Activated naive CD8-positive, alpha-beta T cell treated with anti-CD3 and anti-CD28 coated beads, Interleukin-2, amount 50 U/mL, for 24 hours (primary cell): Measurements from ENCODE around the gene PKIG.

Source experiments
- ATAC-seq: fragments of 150-1000 bp; cut with Tn5 transposase; one replicate; pipeline ENCODE4 v1.10.0; 2021
- DNase-seq: peaks from one replicate; pipeline ENCODE4 v3.0.0; 2021
- H3K27ac Mint-ChIP-seq: one replicate; pipeline ENCODE4 v1.8.0; 2021; ENCODE audit warnings: mild to moderate bottlenecking, mixed read lengths
- H3K27me3 Mint-ChIP-seq: one replicate; pipeline ENCODE4 v1.8.0; 2021; ENCODE audit warnings: mixed read lengths
- H3K36me3 Mint-ChIP-seq: one replicate; pipeline ENCODE4 v1.8.0; 2021; ENCODE audit warnings: low read depth, mixed read lengths
- H3K4me1 Mint-ChIP-seq: one replicate; pipeline ENCODE4 v1.8.0; 2021; ENCODE audit warnings: mixed read lengths
- H3K4me3 Mint-ChIP-seq: one replicate; pipeline ENCODE4 v1.8.0; 2021; ENCODE audit warnings: mild to moderate bottlenecking, moderate library complexity, mixed read lengths
- H3K9me3 Mint-ChIP-seq: one replicate; pipeline ENCODE4 v1.8.0; 2021; ENCODE audit warnings: mixed read lengths

Gene PKIG

GRCh38 chr20:44643154-44643519 is 60.8 kb downstream of the PKIG start:
- Mint-ChIP-seq H3K4me3 (no peak overlapping the region), H3K27ac (peak overlapping the region; percentile 89), H3K4me1 (peaks cover 68% of the 10 kb centered on the region), H3K27me3 (no peaks in the 10 kb centered on the region), H3K36me3 (peaks cover 10% of the 10 kb centered on the region), H3K9me3 (no peaks in the 10 kb centered on the region)
- no peak for ATAC-seq
- no peak for DNase-seq

GRCh38 chr20:44643596-44644229 is 61.3 kb downstream of the PKIG start:
- Mint-ChIP-seq H3K27me3 (no peaks in the 10 kb centered on the region), H3K9me3 (no peaks in the 10 kb centered on the region), H3K27ac (peak overlapping the region; percentile 77), H3K4me1 (peaks cover 74% of the 10 kb centered on the region), H3K4me3 (peak overlapping the region; percentile 51), H3K36me3 (peaks cover 8% of the 10 kb centered on the region)
- ATAC-seq (no peak), DNase-seq (peak; percentile 40)

- peaks cover 78% of the 10 kb centered on the region for H3K4me1 Mint-ChIP-seq
- ATAC-seq (no peak), DNase-seq (no peak)
- no peaks in the 10 kb centered on the region for H3K27me3 Mint-ChIP-seq
- H3K9me3 Mint-ChIP-seq, result no peaks in the 10 kb centered on the region
- H3K4me3 Mint-ChIP-seq, result peak overlapping the region; percentile 51
- peak overlapping the region; percentile 52 for H3K27ac Mint-ChIP-seq
- peaks cover 5% of the 10 kb centered on the region for H3K36me3 Mint-ChIP-seq
These were observed 61.8 kb downstream of the PKIG start for GRCh38 chr20:44644230-44644617.

GRCh38 chr20:44644667-44645131 is 62.3 kb downstream of the PKIG start:
- no peaks in the 10 kb centered on the region for H3K9me3 Mint-ChIP-seq
- DNase-seq (peak; percentile 31), ATAC-seq (peak; percentile 56)
- no peak overlapping the region for H3K4me3 Mint-ChIP-seq
- H3K27ac Mint-ChIP-seq, result peak overlapping the region; percentile 80
- H3K36me3 Mint-ChIP-seq, result peaks cover 3% of the 10 kb centered on the region
- H3K27me3 Mint-ChIP-seq, result no peaks in the 10 kb centered on the region
- H3K4me1 Mint-ChIP-seq, result peaks cover 80% of the 10 kb centered on the region

- DNase-seq (no peak), ATAC-seq (no peak)
- no peaks in the 10 kb centered on the region for H3K9me3 Mint-ChIP-seq
- no peaks in the 10 kb centered on the region for H3K27me3 Mint-ChIP-seq
- H3K27ac Mint-ChIP-seq, result peak overlapping the region; percentile 74
- no peaks in the 10 kb centered on the region for H3K36me3 Mint-ChIP-seq
- H3K4me1 Mint-ChIP-seq, result peaks cover 91% of the 10 kb centered on the region
- peak overlapping the region; percentile 4 for H3K4me3 Mint-ChIP-seq
These were observed 63.8 kb downstream of the PKIG start for GRCh38 chr20:44646023-44646640.

GRCh38 chr20:44646641-44647274 is 64.4 kb downstream of the PKIG start:
- ATAC-seq (peak; percentile 16), DNase-seq (no peak)
- Mint-ChIP-seq H3K9me3 (no peaks in the 10 kb centered on the region), H3K4me3 (peak overlapping the region; percentile 4), H3K27ac (peak overlapping the region; percentile 74), H3K36me3 (no peaks in the 10 kb centered on the region), H3K4me1 (peaks cover 85% of the 10 kb centered on the region), H3K27me3 (no peaks in the 10 kb centered on the region)

- Mint-ChIP-seq H3K27ac (no peak overlapping the region), H3K4me3 (no peak overlapping the region), H3K27me3 (no peaks in the 10 kb centered on the region), H3K36me3 (peaks cover 2% of the 10 kb centered on the region), H3K4me1 (peaks cover 78% of the 10 kb centered on the region), H3K9me3 (no peaks in the 10 kb centered on the region)
- no peak for ATAC-seq
- DNase-seq, result no peak
These were observed 65.7 kb downstream of the PKIG start for GRCh38 chr20:44648068-44648467.

GRCh38 chr20:44648579-44648978 is 66.2 kb downstream of the PKIG start:
- no peak for DNase-seq
- no peaks in the 10 kb centered on the region for H3K27me3 Mint-ChIP-seq
- H3K27ac Mint-ChIP-seq, result peak overlapping the region; percentile 47
- H3K9me3 Mint-ChIP-seq, result no peaks in the 10 kb centered on the region
- H3K4me3 Mint-ChIP-seq, result no peak overlapping the region
- H3K36me3 Mint-ChIP-seq, result peaks cover 2% of the 10 kb centered on the region
- no peak for ATAC-seq
- peaks cover 76% of the 10 kb centered on the region for H3K4me1 Mint-ChIP-seq

GRCh38 chr20:44649126-44649525 is 66.7 kb downstream of the PKIG start:
- Mint-ChIP-seq H3K4me1 (peaks cover 70% of the 10 kb centered on the region), H3K36me3 (peaks cover 2% of the 10 kb centered on the region), H3K27me3 (no peaks in the 10 kb centered on the region), H3K9me3 (no peaks in the 10 kb centered on the region), H3K4me3 (peak overlapping the region; percentile 20), H3K27ac (peak overlapping the region; percentile 47)
- DNase-seq (no peak), ATAC-seq (no peak)

- Mint-ChIP-seq H3K4me3 (peak overlapping the region; percentile 84), H3K4me1 (peaks cover 62% of the 10 kb centered on the region), H3K36me3 (peaks cover 2% of the 10 kb centered on the region), H3K27me3 (no peaks in the 10 kb centered on the region), H3K9me3 (no peaks in the 10 kb centered on the region), H3K27ac (no peak overlapping the region)
- DNase-seq, result no peak
- no peak for ATAC-seq
These were observed 67.6 kb downstream of the PKIG start for GRCh38 chr20:44649976-44650375.

- peak overlapping the region; percentile 84 for H3K4me3 Mint-ChIP-seq
- peak; percentile 35 for ATAC-seq
- no peaks in the 10 kb centered on the region for H3K9me3 Mint-ChIP-seq
- peaks cover 2% of the 10 kb centered on the region for H3K36me3 Mint-ChIP-seq
- peak overlapping the region; percentile 73 for H3K27ac Mint-ChIP-seq
- H3K27me3 Mint-ChIP-seq, result no peaks in the 10 kb centered on the region
- peak; percentile 43 for DNase-seq
- H3K4me1 Mint-ChIP-seq, result peaks cover 53% of the 10 kb centered on the region
These were observed 68.5 kb downstream of the PKIG start for GRCh38 chr20:44650771-44651433.

- ATAC-seq (no peak), DNase-seq (no peak)
- H3K27me3 Mint-ChIP-seq, result no peaks in the 10 kb centered on the region
- H3K4me1 Mint-ChIP-seq, result peaks cover 48% of the 10 kb centered on the region
- peaks cover 2% of the 10 kb centered on the region for H3K36me3 Mint-ChIP-seq
- H3K9me3 Mint-ChIP-seq, result no peaks in the 10 kb centered on the region
- H3K4me3 Mint-ChIP-seq, result peak overlapping the region; percentile 84
- H3K27ac Mint-ChIP-seq, result no peak overlapping the region
These were observed 69.0 kb downstream of the PKIG start for GRCh38 chr20:44651434-44651683.

- peaks cover 43% of the 10 kb centered on the region for H3K4me1 Mint-ChIP-seq
- H3K9me3 Mint-ChIP-seq, result no peaks in the 10 kb centered on the region
- H3K27ac Mint-ChIP-seq, result peak within 1 kb of the TSS; percentile 82
- ATAC-seq (peak; percentile 51), DNase-seq (peak; percentile 49)
- peaks cover 2% of the 10 kb centered on the region for H3K36me3 Mint-ChIP-seq
- no peaks in the 10 kb centered on the region for H3K27me3 Mint-ChIP-seq
- peak within 1 kb of the TSS; percentile 84 for H3K4me3 Mint-ChIP-seq
These were observed 69.5 kb downstream of the PKIG start, which contains the start of gene ADA for GRCh38 chr20:44651684-44652423. TSS of gene ADA (minus strand) at chr20:44651699. CDS start at chr20:44651607, 92 bp downstream.

- H3K4me1 Mint-ChIP-seq, result peaks cover 30% of the 10 kb centered on the region
- no peak overlapping the region for H3K27ac Mint-ChIP-seq
- no peaks in the 10 kb centered on the region for H3K9me3 Mint-ChIP-seq
- H3K36me3 Mint-ChIP-seq, result peaks cover 6% of the 10 kb centered on the region
- no peaks in the 10 kb centered on the region for H3K27me3 Mint-ChIP-seq
- no peak for DNase-seq
- ATAC-seq, result no peak
- H3K4me3 Mint-ChIP-seq, result no peak overlapping the region
These were observed 71.2 kb downstream of the PKIG start for GRCh38 chr20:44653546-44653945.
